Panc1 (cell line): Measurements from ENCODE around the gene TBX5.

Experiments used
- CTCF ChIP-seq: fragments of 450-650 bp; IDR thresholded peaks from 2 replicates; pipeline ENCODE4 v1.5.1; 2017; ENCODE audit warnings: mild to moderate bottlenecking
- POLR2AphosphoS5 ChIP-seq: IDR thresholded peaks from 2 replicates; pipeline ENCODE4 v1.6.1; 2012; ENCODE audit warnings: mild to moderate bottlenecking, low read depth, low read length, moderate library complexity
- SIN3A ChIP-seq: IDR thresholded peaks from 2 replicates; pipeline ENCODE4 v1.6.1; 2012; ENCODE audit warnings: low read depth, mild to moderate bottlenecking, low read length, moderate library complexity, borderline replicate concordance; ENCODE audit not compliant: insufficient read depth
- TCF7L2 ChIP-seq: IDR thresholded peaks from 2 replicates; pipeline ENCODE4 v1.6.1; 2011; ENCODE audit warnings: mild to moderate bottlenecking, low read depth, low read length, inconsistent platforms
- TF ChIP-seq, protein P1 (sequence below), 2 experiments: IDR thresholded peaks; 2 replicates each; pipeline ENCODE4 v1.6.1; 2011 to 2012; ENCODE audit warnings: low read depth in 2 of 2, control low read depth in 1 of 2, low read length in 1 of 2, mild to moderate bottlenecking in 1 of 2, moderate library complexity in 1 of 2; ENCODE audit not compliant: insufficient read depth in 1 of 2

DNA sequence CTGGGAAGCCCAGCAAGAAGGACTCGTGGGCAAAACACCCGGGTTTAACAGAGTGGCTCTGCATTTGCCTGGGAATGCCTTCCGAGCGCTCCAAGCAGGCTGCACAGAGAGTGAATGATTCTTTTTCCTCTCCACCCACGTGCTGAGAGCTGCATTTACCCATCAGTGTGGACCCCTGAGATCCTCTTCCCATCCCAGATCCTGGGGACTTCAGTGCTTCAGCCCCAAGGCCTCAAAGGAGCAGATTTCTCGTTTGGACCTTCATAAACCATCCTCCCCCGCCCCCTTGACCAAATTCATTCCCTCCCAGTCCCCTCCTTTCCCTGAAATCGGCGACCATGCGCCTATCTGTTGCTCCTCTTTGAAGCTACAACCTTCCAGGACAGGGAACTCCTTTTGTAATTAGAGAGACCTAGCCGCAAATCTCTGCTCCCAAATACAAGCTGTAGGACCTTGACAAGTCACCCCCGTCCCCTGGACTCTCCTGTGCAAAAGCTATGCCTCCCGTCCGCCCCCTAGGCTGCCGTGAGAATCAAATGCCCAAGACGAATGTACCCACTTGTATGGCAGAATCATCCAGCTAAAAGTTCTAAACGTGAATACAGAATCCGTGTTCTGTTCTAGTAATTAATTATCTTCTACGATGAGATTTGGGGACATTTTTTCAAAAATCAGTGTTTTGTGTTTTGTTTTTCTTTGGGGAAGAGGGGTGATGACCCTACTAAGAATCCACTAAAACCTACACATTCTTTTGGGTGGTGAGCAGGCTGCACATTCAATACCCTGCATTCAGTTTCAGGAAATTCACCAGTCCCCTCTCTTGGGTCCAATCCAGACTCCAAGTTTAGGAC, 8.8 kb downstream of the TBX5 start:
- no peak for TF ChIP-seq CTCF
- TF ChIP-seq SIN3A = no peak
- TF ChIP-seq POLR2AphosphoS5 = no peak
- TF ChIP-seq TCF7L2 = no peak
- TF ChIP-seq, protein P1, sequence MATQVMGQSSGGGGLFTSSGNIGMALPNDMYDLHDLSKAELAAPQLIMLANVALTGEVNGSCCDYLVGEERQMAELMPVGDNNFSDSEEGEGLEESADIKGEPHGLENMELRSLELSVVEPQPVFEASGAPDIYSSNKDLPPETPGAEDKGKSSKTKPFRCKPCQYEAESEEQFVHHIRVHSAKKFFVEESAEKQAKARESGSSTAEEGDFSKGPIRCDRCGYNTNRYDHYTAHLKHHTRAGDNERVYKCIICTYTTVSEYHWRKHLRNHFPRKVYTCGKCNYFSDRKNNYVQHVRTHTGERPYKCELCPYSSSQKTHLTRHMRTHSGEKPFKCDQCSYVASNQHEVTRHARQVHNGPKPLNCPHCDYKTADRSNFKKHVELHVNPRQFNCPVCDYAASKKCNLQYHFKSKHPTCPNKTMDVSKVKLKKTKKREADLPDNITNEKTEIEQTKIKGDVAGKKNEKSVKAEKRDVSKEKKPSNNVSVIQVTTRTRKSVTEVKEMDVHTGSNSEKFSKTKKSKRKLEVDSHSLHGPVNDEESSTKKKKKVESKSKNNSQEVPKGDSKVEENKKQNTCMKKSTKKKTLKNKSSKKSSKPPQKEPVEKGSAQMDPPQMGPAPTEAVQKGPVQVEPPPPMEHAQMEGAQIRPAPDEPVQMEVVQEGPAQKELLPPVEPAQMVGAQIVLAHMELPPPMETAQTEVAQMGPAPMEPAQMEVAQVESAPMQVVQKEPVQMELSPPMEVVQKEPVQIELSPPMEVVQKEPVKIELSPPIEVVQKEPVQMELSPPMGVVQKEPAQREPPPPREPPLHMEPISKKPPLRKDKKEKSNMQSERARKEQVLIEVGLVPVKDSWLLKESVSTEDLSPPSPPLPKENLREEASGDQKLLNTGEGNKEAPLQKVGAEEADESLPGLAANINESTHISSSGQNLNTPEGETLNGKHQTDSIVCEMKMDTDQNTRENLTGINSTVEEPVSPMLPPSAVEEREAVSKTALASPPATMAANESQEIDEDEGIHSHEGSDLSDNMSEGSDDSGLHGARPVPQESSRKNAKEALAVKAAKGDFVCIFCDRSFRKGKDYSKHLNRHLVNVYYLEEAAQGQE (IDR thresholded peaks at IDR 0.05; ENCODE audit: insufficient read depth in 1 of 2, low read depth in 2 of 2, low read length in 1 of 2) = no peak
